ENCODE data around the gene FOS.

DNA sequence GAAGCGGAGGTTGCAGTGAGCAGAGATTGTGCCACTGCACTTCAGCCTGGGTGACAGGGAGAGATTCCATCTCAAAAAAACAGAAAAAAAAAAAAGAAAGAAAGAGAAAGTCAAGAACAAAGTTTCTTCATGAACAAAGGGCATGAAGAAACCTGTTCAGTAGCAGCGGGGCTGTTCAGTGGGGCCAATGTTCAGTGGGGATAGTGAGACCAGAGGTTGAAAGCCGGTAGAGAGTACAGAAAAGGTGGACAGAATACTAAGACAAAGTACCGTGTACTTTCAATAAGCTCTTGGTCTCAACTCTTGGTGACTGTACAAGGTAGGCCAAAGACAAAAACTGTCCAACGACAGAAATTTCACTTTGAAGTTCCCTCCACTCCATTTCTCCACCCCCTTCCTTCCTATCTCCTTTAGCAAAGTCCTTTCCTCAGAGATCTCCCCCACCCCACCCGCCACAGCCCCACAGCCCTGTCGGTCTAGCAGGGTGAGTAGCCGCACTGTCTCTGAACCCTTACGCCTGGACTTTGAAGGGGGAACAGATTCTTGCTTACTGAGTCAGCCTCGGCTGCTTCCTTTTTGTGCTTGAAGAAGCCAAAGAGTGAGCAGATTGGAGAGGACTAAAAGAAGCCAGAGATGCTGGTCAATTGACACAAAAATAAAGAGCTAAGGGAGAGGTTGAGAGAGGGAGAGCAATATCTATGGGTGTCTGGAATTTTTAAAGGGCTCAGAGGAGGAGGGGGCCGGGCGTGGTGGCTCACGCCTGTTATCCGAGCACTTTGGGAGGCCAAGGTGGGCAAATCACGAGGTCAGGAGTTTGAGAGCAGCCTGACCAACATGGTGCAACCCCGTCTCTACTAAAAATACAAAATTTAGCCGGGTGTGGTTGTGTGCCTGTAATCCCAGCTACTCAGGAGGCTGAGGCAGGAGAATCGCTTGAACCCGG lies 44.2 kb upstream of the FOS start:
- TF ChIP-seq, protein P1, sequence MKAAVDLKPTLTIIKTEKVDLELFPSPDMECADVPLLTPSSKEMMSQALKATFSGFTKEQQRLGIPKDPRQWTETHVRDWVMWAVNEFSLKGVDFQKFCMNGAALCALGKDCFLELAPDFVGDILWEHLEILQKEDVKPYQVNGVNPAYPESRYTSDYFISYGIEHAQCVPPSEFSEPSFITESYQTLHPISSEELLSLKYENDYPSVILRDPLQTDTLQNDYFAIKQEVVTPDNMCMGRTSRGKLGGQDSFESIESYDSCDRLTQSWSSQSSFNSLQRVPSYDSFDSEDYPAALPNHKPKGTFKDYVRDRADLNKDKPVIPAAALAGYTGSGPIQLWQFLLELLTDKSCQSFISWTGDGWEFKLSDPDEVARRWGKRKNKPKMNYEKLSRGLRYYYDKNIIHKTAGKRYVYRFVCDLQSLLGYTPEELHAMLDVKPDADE (CRISPR knock-in tag; IDR thresholded peaks at IDR 0.05): no peak
- TF ChIP-seq, protein P2, sequence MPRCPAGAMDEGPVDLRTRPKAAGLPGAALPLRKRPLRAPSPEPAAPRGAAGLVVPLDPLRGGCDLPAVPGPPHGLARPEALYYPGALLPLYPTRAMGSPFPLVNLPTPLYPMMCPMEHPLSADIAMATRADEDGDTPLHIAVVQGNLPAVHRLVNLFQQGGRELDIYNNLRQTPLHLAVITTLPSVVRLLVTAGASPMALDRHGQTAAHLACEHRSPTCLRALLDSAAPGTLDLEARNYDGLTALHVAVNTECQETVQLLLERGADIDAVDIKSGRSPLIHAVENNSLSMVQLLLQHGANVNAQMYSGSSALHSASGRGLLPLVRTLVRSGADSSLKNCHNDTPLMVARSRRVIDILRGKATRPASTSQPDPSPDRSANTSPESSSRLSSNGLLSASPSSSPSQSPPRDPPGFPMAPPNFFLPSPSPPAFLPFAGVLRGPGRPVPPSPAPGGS (CRISPR knock-in tag; IDR thresholded peaks at IDR 0.05): no peak
- no peak for TF ChIP-seq BHLHE40 (IDR thresholded peaks at IDR 0.05; ENCODE audit: low read length)
